D721Med (cell line): Measurements from ENCODE around the gene OR2F1.

ENCODE experiments used
- DNase-seq: peaks from one replicate; pipeline ENCODE4 v3.0.0; 2011; ENCODE audit warnings: low spot score; ENCODE audit not compliant: insufficient read length
- FAIRE-seq: peaks from 2 replicates; lab custom pipeline; 2011; peaks lifted over from hg19 to GRCh38; lab: Jason Lieb, UNC
- TF ChIP-seq, protein P1 (sequence below): IDR thresholded peaks from 2 replicates; pipeline ENCODE4 v1.5.1; 2012; ENCODE audit warnings: mild to moderate bottlenecking, control low read depth; ENCODE audit not compliant: insufficient read depth; ENCODE audit errors: missing control alignments

OR2F1 gene

DNA sequence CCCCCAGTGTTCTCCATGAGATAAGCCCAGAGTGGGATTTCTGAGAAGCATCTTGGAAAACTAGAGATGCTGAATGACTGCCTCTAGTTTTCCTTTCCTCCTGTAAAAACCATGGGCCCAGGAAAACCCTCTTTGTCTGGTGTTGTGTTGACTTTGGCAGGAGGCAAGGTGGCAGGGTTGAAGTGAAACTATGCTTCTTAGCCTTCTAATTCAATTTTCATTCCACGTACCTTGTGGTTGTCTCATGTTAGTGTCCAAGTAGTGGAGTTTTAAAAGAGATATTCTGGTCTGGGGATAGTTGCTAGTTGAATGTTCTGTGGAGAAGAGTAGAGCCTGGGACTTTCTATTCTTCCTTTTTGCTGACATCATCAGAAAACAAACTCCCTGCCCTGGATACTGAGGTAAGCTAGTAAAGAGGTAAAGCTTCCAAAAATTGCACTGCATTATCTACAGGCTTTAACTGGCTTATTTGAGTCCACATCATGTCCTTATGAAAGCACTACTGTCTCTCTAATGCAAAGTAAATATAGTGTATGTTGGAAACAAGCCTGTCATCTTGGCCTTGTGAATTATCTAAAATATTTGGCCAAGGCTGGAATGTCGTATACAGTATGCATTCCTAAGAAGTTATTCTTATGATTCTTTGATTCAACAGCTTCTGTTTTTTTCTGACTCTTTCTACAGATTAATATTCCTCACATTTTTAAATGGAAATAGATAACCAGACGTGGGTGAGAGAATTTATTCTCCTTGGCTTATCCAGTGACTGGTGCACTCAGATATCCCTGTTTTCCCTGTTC, 19.9 kb upstream of the OR2F1 start, which contains the start of gene OR2F2:
OR2F2 (plus strand) TSS at position 708 of the 800 bp plus-strand sequence; CDS start at position 708, 0 bp downstream.
- FAIRE-seq (no peak), DNase-seq (no peak)
- TF ChIP-seq, protein P1, sequence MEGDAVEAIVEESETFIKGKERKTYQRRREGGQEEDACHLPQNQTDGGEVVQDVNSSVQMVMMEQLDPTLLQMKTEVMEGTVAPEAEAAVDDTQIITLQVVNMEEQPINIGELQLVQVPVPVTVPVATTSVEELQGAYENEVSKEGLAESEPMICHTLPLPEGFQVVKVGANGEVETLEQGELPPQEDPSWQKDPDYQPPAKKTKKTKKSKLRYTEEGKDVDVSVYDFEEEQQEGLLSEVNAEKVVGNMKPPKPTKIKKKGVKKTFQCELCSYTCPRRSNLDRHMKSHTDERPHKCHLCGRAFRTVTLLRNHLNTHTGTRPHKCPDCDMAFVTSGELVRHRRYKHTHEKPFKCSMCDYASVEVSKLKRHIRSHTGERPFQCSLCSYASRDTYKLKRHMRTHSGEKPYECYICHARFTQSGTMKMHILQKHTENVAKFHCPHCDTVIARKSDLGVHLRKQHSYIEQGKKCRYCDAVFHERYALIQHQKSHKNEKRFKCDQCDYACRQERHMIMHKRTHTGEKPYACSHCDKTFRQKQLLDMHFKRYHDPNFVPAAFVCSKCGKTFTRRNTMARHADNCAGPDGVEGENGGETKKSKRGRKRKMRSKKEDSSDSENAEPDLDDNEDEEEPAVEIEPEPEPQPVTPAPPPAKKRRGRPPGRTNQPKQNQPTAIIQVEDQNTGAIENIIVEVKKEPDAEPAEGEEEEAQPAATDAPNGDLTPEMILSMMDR = no peak

DNA sequence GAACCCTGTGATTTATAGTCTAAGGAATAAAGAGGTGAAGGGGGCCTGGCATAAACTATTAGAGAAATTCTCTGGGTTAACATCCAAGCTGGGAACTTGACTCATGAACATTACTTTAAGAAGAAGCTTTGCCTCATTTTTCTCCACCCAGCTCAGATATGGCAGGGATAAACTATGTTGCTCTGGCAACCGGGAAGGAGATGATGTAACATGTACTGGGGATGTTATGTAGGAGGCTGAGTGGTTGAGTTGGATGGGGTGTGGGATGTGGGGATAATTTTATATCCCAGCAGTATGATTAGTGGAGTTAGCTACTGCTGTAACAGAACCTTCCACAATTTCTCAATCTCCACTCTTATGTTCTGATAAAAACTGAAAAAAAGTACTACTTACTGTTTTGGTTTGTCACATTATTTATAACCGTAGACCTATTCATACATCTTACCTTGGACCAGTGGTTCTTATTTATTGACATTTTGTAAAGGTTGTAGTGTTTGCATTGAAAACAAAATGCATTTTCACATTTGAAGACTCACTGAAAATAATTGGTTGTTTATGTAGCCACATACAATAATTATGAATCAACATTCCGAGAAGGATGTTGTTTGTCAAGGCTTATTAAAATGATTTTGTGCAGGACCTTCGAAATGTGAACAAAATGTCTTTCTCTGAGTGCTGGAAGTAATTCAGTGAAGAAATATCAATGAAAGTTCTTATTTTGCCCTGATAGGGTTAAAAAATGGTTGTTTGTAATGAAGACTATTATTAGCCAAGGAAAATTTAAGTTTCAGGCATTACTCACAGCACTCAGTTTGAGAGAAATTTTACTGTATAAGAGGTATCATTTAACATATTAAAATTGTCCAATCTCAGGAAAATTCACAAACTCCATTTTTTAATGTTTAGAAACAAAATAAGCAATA, 18.3 kb upstream of the OR2F1 start:
- no peak for DNase-seq
- TF ChIP-seq, protein P1 = no peak
- no peak for FAIRE-seq

GRCh38 chr7:143938379-143939243, 16.0 kb upstream of the OR2F1 start:
- TF ChIP-seq, protein P1 = no peak
- DNase-seq (no peak), FAIRE-seq (no peak)

DNA sequence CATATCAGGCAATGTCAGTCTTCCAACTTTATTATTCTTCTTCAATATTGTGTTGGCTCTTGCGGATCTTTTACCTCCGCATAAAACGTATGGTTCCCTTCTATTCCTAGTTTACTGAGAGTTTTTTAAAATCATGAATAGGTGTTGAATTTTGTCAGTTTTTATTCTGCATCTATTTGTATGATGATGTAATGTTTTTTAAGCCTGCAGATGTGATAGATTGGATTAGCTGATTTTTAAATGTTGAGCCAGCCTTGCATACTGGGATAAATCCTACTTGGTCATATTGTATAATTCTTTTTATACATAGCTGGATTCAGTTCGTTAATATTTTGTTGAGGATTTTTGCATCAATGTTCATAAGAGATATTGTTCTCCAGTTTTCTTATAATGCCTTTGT, 9.2 kb upstream of the OR2F1 start:
- TF ChIP-seq, protein P1 = no peak
- DNase-seq = no peak
- no peak for FAIRE-seq

GRCh38 chr7:143947111-143947510, 7.5 kb upstream of the OR2F1 start:
- FAIRE-seq (no peak), DNase-seq (no peak)
- TF ChIP-seq, protein P1 = no peak

DNA sequence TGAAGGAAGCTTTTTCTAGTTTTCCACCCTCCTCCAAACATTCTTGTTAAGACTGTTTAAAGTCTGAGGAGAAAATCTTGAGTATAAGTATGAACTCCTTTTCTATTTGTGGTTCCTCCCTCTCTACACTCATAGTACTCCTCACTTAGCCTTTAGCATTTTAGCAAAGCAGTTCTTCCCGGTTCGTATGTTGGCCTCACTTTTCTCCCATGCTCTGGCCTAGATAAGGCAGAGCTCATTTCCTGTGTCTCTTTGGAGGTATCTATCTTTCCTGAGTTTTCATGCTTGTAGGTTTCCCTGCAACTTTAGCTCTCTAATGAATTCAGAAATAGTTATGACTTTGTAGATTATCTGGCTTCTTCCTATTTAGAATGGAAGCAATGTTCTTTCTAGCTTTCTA, 5.9 kb upstream of the OR2F1 start:
- DNase-seq (no peak), FAIRE-seq (no peak)
- TF ChIP-seq, protein P1 = no peak
